Panc1 (cell line): ENCODE results near the gene NUBP2. TPM values are rescaled to one million over a fixed set of nuclear protein-coding genes. Genes with fewer than 3 reads are reported as not detected.

Source experiments
- ATAC-seq: fragments of 200-7000 bp; cut with Tn5 transposase; 2 replicates; pipeline ENCODE4 v1.9.1; 2020; ENCODE audit warnings: mild to moderate bottlenecking, moderate library complexity
- BruUV-seq: library from RNA; stranded (reverse); fragments of 400-500 nt; replicated peaks from 2 replicates; lab custom pipeline; 2021; lab: Mats Ljungman, UMichigan
- CTCF ChIA-PET: fragments of 300-600 bp; sonication (Branson Sonifier 250); formaldehyde crosslinking; loops from one replicate; lab custom pipeline; 2022; ENCODE audit warnings: antibody characterized with exemption; lab: Charles Lee
- POLR2A ChIA-PET: fragments of 300-600 bp; sonication (Branson Sonifier 250); formaldehyde crosslinking; loops from one replicate; lab custom pipeline; 2022; ENCODE audit warnings: antibody characterized with exemption; lab: Charles Lee
- DNase-seq: peaks from one replicate; pipeline ENCODE4 v3.0.0-alpha.2; 2010; ENCODE audit warnings: low read depth, low spot score
- H3K27ac ChIP-seq: 2 replicates; pipeline ENCODE4 v1.5.1; 2011; ENCODE audit warnings: mild to moderate bottlenecking, low read length, inconsistent platforms
- H3K27me3 ChIP-seq: fragments of 200-500 bp; sonication (Bioruptor generic); 2 replicates; pipeline ENCODE4 v1.6.0; 2014; ENCODE audit warnings: low read length, inconsistent platforms; ENCODE audit not compliant: control insufficient read depth, insufficient read depth
- H3K36me3 ChIP-seq: fragments of 200-500 bp; sonication (Bioruptor generic); 2 replicates; pipeline ENCODE4 v1.5.1; 2014; ENCODE audit warnings: inconsistent platforms, mild to moderate bottlenecking, low read length, moderate library complexity; ENCODE audit not compliant: control insufficient read depth, insufficient read depth
- H3K4me1 ChIP-seq: 2 replicates; pipeline ENCODE4 v1.5.1; 2011; ENCODE audit warnings: inconsistent platforms, mild to moderate bottlenecking, low read length, moderate library complexity; ENCODE audit not compliant: control insufficient read depth, insufficient read depth
- H3K4me3 ChIP-seq, 2 experiments: 2 replicates each; pipeline ENCODE4 v1.5.1; 2011 to 2012; ENCODE audit warnings: low read depth in 2 of 2, low read length in 2 of 2, mild to moderate bottlenecking in 2 of 2, inconsistent platforms in 1 of 2, moderate library complexity in 1 of 2
- H3K9me3 ChIP-seq: fragments of 200-500 bp; sonication (Bioruptor generic); 2 replicates; pipeline ENCODE4 v1.5.1; 2014; ENCODE audit warnings: low read depth, mild to moderate bottlenecking, inconsistent platforms, low read length, moderate library complexity; ENCODE audit not compliant: control insufficient read depth, insufficient read depth
- POLR2AphosphoS5 ChIP-seq: IDR thresholded peaks from 2 replicates; pipeline ENCODE4 v1.6.1; 2012; ENCODE audit warnings: mild to moderate bottlenecking, low read depth, low read length, moderate library complexity
- REST ChIP-seq, 2 experiments: IDR thresholded peaks; 2 replicates each; pipeline ENCODE4 v1.6.1; 2011 to 2012; ENCODE audit warnings: low read depth in 2 of 2, control low read depth in 1 of 2, low read length in 1 of 2, mild to moderate bottlenecking in 1 of 2, moderate library complexity in 1 of 2; ENCODE audit not compliant: insufficient read depth in 1 of 2
- SIN3A ChIP-seq: IDR thresholded peaks from 2 replicates; pipeline ENCODE4 v1.6.1; 2012; ENCODE audit warnings: low read depth, mild to moderate bottlenecking, low read length, moderate library complexity, borderline replicate concordance; ENCODE audit not compliant: insufficient read depth
- TCF7L2 ChIP-seq: IDR thresholded peaks from 2 replicates; pipeline ENCODE4 v1.6.1; 2011; ENCODE audit warnings: mild to moderate bottlenecking, low read depth, low read length, inconsistent platforms
- in situ Hi-C: cut with HindIII; loops from 2 replicates; pipeline ENCODE4 v1.10.0; 2016; ENCODE audit warnings: low sequenced_read_pairs, low pct_unique_long_range_greater_than_20kb
- intact Hi-C: fragments of 100-400 bp; cut with micrococcal nuclease; formaldehyde crosslinking; loops from one replicate; pipeline ENCODE4 v1.10.0; 2022; ENCODE audit not compliant: unreplicated experiment
- total RNA-seq: library from RNA; stranded (reverse); gene quantifications from one replicate; pipeline ENCODE4 v1.2.1, GENCODE V29; 2021; ENCODE audit not compliant: unreplicated experiment
- TF ChIP-seq, protein P1 (sequence below): fragments of 450-650 bp; IDR thresholded peaks from 2 replicates; pipeline ENCODE4 v1.5.1; 2017; ENCODE audit warnings: mild to moderate bottlenecking

The NUBP2 gene
- total RNA-seq, 1 experiment from 2014 or later, result 85.8 TPM

- DNase-seq (no peak), ATAC-seq (no peak)
- Histone ChIP-seq H3K27me3 (no peaks in the 10 kb centered on the region), H3K4me3 (no peak overlapping the region), H3K9me3 (no peaks in the 10 kb centered on the region), H3K4me1 (peaks cover 14% of the 10 kb centered on the region), H3K36me3 (no peaks in the 10 kb centered on the region; the same call in 1 of the 2 replicates), H3K27ac (no peak overlapping the region)
- POLR2A ChIA-PET, result no interaction called here
- no peak for TF ChIP-seq TCF7L2
- no peak for TF ChIP-seq REST (IDR thresholded peaks at IDR 0.05; ENCODE audit: insufficient read depth in 1 of 2, low read depth in 2 of 2, low read length in 1 of 2)
- TF ChIP-seq SIN3A, result no peak
- TF ChIP-seq, protein P1, sequence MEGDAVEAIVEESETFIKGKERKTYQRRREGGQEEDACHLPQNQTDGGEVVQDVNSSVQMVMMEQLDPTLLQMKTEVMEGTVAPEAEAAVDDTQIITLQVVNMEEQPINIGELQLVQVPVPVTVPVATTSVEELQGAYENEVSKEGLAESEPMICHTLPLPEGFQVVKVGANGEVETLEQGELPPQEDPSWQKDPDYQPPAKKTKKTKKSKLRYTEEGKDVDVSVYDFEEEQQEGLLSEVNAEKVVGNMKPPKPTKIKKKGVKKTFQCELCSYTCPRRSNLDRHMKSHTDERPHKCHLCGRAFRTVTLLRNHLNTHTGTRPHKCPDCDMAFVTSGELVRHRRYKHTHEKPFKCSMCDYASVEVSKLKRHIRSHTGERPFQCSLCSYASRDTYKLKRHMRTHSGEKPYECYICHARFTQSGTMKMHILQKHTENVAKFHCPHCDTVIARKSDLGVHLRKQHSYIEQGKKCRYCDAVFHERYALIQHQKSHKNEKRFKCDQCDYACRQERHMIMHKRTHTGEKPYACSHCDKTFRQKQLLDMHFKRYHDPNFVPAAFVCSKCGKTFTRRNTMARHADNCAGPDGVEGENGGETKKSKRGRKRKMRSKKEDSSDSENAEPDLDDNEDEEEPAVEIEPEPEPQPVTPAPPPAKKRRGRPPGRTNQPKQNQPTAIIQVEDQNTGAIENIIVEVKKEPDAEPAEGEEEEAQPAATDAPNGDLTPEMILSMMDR, result no peak
- in situ Hi-C loops (no loop called here), intact Hi-C loops (no loop called here)
- no TSS peak for BruUV-seq
- CTCF ChIA-PET, result no interaction called here
Measured at GRCh38 chr16:1766231-1766630, 16.5 kb upstream of the NUBP2 start.

DNA sequence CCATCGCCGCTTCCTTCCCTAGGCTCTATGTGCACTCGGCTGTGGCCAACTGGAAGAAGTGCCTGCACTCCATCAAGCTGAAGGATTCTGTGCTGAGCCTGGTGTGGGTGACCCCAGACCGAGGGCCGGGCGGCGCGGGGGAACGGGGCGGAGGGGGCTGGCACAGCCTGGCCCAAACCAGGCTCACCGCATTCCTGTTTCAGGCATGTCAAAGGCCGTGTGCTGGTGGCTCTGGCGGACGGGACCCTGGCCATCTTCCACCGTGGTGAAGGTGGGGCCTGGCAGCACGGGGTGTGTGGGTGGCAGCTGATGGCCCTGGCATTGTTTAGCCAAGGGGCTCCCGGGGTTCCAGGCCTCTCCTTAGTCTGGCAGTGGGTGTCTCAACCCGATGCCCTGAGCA lies 16.1 kb upstream of the NUBP2 start:
- Histone ChIP-seq H3K4me1 (peaks cover 14% of the 10 kb centered on the region), H3K4me3 (no peak overlapping the region), H3K9me3 (no peaks in the 10 kb centered on the region), H3K36me3 (no peaks in the 10 kb centered on the region; the same call in 1 of the 2 replicates), H3K27me3 (no peaks in the 10 kb centered on the region), H3K27ac (no peak overlapping the region)
- intact Hi-C loops, result no loop called here
- CTCF ChIA-PET, result no interaction called here
- TF ChIP-seq SIN3A (no peak), POLR2AphosphoS5 (no peak), REST (IDR thresholded peaks at IDR 0.05; ENCODE audit: insufficient read depth in 1 of 2, low read depth in 2 of 2, low read length in 1 of 2) (no peak), TCF7L2 (no peak)
- TF ChIP-seq, protein P1, result no peak
- no peak for ATAC-seq
- in situ Hi-C loops, result no loop called here
- POLR2A ChIA-PET, result no interaction called here
- no peak for DNase-seq
- BruUV-seq, result no TSS peak
